Measurements from ENCODE around the gene MEF2A.
A peak's percentile ranks its signal among the peaks of the same experiment; 100 is the strongest.

Gene MEF2A

GRCh38 chr15:99732751-99733267 is 167.0 kb downstream of the MEF2A start (continued):
- TF ChIP-seq ZNF280C (tag by site-specific recombination; IDR thresholded peaks at IDR 0.05) (no peak), ZNF645 (tag by site-specific recombination; IDR thresholded peaks at IDR 0.05) (no peak), ZBTB26 (tag by site-specific recombination; optimal IDR thresholded peaks at IDR 0.05) (peak; percentile 63), GLI4 (tag by site-specific recombination; IDR thresholded peaks at IDR 0.05) (no peak), ZNF521 (tag by site-specific recombination; IDR thresholded peaks at IDR 0.05) (no peak), ZNF174 (tag by site-specific recombination; IDR thresholded peaks at IDR 0.05) (no peak), ZBTB20 (tag by site-specific recombination; IDR thresholded peaks at IDR 0.05) (0 out of 2 replicates have a peak, but pooled peaks have one; percentile 9), ZNF140 (tag by site-specific recombination; IDR thresholded peaks at IDR 0.05) (no peak), ZNF341 (tag by site-specific recombination; IDR thresholded peaks at IDR 0.05; ENCODE audit: low read depth) (peak; percentile 42; the same call in 1 of the 2 replicates), ZNF692 (tag by site-specific recombination; IDR thresholded peaks at IDR 0.05) (0 out of 2 replicates have a peak, but pooled peaks have one; percentile 32), BCL11B (tag by site-specific recombination; IDR thresholded peaks at IDR 0.05; ENCODE audit: low read depth) (peak; percentile 78), ZEB2 (tag by site-specific recombination; IDR thresholded peaks at IDR 0.05) (0 out of 2 replicates have a peak, but pooled peaks have one; percentile 43), ZNF830 (tag by site-specific recombination; IDR thresholded peaks at IDR 0.05; ENCODE audit: low read depth) (no peak), ZNF660 (tag by site-specific recombination; IDR thresholded peaks at IDR 0.05) (no peak), ZNF24 (tag by site-specific recombination; IDR thresholded peaks at IDR 0.05) (no peak), ZNF585B (tag by site-specific recombination; IDR thresholded peaks at IDR 0.05) (no peak), PRDM2 (tag by site-specific recombination; IDR thresholded peaks at IDR 0.05; ENCODE audit: borderline replicate concordance) (no peak), ZNF335 (tag by site-specific recombination; conservative IDR thresholded peaks at IDR 0.05) (peak; percentile 67), KLF17 (tag by site-specific recombination; IDR thresholded peaks at IDR 0.05) (peak; percentile 26; the same call in 1 of the 2 replicates), BCL11A (tag by site-specific recombination; IDR thresholded peaks at IDR 0.05; ENCODE audit: low read depth) (0 out of 2 replicates have a peak, but pooled peaks have one; percentile 75), GFI1B (tag by site-specific recombination; IDR thresholded peaks at IDR 0.05) (no peak), BCL6B (tag by site-specific recombination; IDR thresholded peaks at IDR 0.05) (no peak), ZFP69B (tag by site-specific recombination; IDR thresholded peaks at IDR 0.05) (no peak), ZBTB6 (tag by site-specific recombination; IDR thresholded peaks at IDR 0.05) (no peak)

All from HEK293 (cell line).